Ovary (tissue), 10 donors: ENCODE measurements around the gene BGN. TPM values are rescaled to one million over a fixed set of nuclear protein-coding genes. Genes with fewer than 3 reads are reported as not detected.

Experiments
- DNase-seq, 5 donors: peaks; one replicate each; pipeline ENCODE4 v3.0.0-alpha.2; 2019 to 2020
- H3K27ac ChIP-seq, 2 donors: fragments of 200-600 bp; one replicate each; pipeline versions ENCODE4 v1.5.1 to v1.8.0; 2019 to 2022
- H3K27me3 ChIP-seq: fragments of 200-600 bp; one replicate; pipeline ENCODE4 v1.8.0; 2022
- H3K36me3 ChIP-seq: fragments of 200-600 bp; sonication (generic); one replicate; pipeline ENCODE4 v1.5.1; 2019
- H3K4me1 ChIP-seq: one replicate; pipeline ENCODE4 v1.8.1; 2013; ENCODE audit warnings: mild to moderate bottlenecking, moderate library complexity; ENCODE audit not compliant: insufficient read depth
- H3K4me3 ChIP-seq: fragments of 200-600 bp; sonication (generic); one replicate; pipeline ENCODE4 v1.5.1; 2017
- H3K9me3 ChIP-seq, 2 donors: fragments of 200-600 bp in 1 of 2; sonication (generic) in 1 of 2; one replicate each; pipeline versions ENCODE4 v1.5.1 to v1.8.1; 2013 to 2019; ENCODE audit warnings: mild to moderate bottlenecking in 1 of 2, moderate library complexity in 1 of 2
- EP300 ChIP-seq: sonication (generic); formaldehyde crosslinking; IDR thresholded peaks from one replicate; pipeline ENCODE4 v1.6.1; 2017; ENCODE audit warnings: antibody characterized with exemption
- POLR2A ChIP-seq: fragments of 450-650 bp; IDR thresholded peaks from one replicate; pipeline ENCODE4 v1.6.1; 2017; ENCODE audit warnings: antibody characterized with exemption, mild to moderate bottlenecking, moderate library complexity
- WGBS, 3 donors: extraction: QIAGEN DNeasy Blood & Tissue Kit in 1 of 3; methylation state at CpG; one replicate each; pipeline versions ENCODE4 v1.1.5 to v1.1.7; 2013 to 2017; 5-methylcytosine and 5-hydroxymethylcytosine counted together
- intact Hi-C, 4 donors: fragments of 100-400 bp; cut with DNase I; formaldehyde crosslinking; loops; one replicate each; pipeline versions ENCODE4 v1.11.0 to v1.15.1; 2022 to 2023
- long read RNA-seq, 3 donors: library from polyadenylated mRNA in 2 of 3; unstranded in 2 of 3; transcript quantifications; one replicate each; pipeline ENCODE4 v2.0.0 and lab custom pipeline, GENCODE V29; 2021 to 2026
- polyA plus RNA-seq, 2 donors: library from polyadenylated mRNA; stranded (reverse); fragments of 200-250 nt in 1 of 2; fragments of 350-450 nt in 1 of 2; fragmentation: Illumina TruSeq in 1 of 2; extraction: RNeasy Lipid Tissue Mini Kit (QIAGEN cat#74804) in 1 of 2; gene quantifications; one replicate each; pipeline ENCODE4 v1.2.3, GENCODE V29; 2013 to 2014
- total RNA-seq, 7 donors: library from RNA; depleted of rRNA in 2 of 7; stranded (reverse); fragments of >200 nt in 2 of 7; fragmentation: NEBNext Ultra II Directional in 3 of 7; extraction: Animal tissue kit (Norgen Biotek cat#: 25700) in 3 of 7; gene quantifications; one replicate each; pipeline versions ENCODE4 v1.1.0 to v1.2.4, GENCODE V29; 2016 to 2023
- TF ChIP-seq, protein P1 (sequence below), 3 donors: fragments of 450-650 bp in 2 of 3; fragments of 200-600 bp in 1 of 3; IDR thresholded peaks; one replicate each; pipeline versions ENCODE4 v1.5.1 to v1.8.0; 2016 to 2022; ENCODE audit warnings: antibody characterized with exemption in 3 of 3, mild to moderate bottlenecking in 1 of 3
- donor health status: DM: no; HTN: no; CAD: no; lungs with moderate emphysema.
- donor health status: DM: no; HTN: no; CAD: no.
- donor health status: Bipolar disorder and iron deficiency.
- donor health status: DM: yes; HTN: yes; CAD: no.
- donor health status: DM: no; HTN: no; CAD: no.
- donor health status: DM: yes; HTN: yes; CAD: no.

The BGN gene
- total RNA-seq (10 to 100 TPM; 10.0 to 72.3 (median 31.2) TPM), polyA plus RNA-seq (10 to 100 TPM; 81.6 to 81.7 TPM)
- long read RNA-seq, donor 1, partial matches to known transcripts: 2 of 6 reads
- long read RNA-seq, donor 1, other reads (novel, unspliced or antisense): 2 of 6 reads
- long read RNA-seq, donor 2, transcript BGN-201 (8 exons, 2,402 nt): major isoform, 19 of 19 reads
- long read RNA-seq, donor 2, partial matches to known transcripts: 0 of 19 reads
- long read RNA-seq, donor 2, other reads (novel, unspliced or antisense): 0 of 19 reads
- long read RNA-seq, donor 3, transcript BGN-201 (8 exons, 2,402 nt): major isoform, 81 of 123 reads
- long read RNA-seq, donor 3, partial matches to known transcripts: 26 of 123 reads
- long read RNA-seq, donor 3, other reads (novel, unspliced or antisense): 16 of 123 reads

DNA sequence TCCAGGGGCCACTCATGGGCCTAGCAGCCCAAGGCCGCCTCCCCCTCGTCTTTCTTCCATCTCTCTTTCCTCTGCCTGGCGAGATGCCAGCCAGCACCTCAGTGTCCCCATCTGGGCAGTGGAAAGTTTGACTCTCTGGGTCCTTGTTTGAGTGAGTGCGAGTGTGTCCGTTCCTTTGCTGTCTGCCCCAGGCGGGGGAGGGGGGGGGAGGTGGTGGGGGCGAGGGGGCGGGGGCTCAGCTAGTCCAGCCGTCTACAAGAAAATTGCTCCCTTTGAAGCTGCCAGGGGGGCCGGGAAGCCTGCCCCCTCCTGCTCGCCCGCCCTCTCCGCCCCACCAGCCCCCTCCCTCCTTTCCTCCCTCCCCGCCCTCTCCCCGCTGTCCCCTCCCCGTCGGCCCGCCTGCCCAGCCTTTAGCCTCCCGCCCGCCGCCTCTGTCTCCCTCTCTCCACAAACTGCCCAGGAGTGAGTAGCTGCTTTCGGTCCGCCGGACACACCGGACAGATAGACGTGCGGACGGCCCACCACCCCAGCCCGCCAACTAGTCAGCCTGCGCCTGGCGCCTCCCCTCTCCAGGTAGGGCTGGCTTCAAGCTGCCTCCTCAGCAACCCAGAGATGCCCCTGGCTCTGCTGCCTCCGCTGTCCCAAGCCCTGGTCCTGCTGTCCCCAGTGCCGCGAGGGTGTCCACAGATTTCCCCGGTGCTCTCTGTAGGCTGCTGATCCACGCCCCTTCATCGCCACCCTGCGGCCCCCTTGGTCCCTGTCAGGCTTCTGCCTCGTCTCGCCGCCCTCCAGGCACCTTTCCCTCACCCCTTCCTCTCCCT, at the start of gene BGN:
BGN (plus strand) TSS at position 440 of the 821 bp plus-strand sequence. CDS start 9,652 bp downstream, outside the sequence.
- TF ChIP-seq POLR2A: no peak
- TF ChIP-seq, protein P1, sequence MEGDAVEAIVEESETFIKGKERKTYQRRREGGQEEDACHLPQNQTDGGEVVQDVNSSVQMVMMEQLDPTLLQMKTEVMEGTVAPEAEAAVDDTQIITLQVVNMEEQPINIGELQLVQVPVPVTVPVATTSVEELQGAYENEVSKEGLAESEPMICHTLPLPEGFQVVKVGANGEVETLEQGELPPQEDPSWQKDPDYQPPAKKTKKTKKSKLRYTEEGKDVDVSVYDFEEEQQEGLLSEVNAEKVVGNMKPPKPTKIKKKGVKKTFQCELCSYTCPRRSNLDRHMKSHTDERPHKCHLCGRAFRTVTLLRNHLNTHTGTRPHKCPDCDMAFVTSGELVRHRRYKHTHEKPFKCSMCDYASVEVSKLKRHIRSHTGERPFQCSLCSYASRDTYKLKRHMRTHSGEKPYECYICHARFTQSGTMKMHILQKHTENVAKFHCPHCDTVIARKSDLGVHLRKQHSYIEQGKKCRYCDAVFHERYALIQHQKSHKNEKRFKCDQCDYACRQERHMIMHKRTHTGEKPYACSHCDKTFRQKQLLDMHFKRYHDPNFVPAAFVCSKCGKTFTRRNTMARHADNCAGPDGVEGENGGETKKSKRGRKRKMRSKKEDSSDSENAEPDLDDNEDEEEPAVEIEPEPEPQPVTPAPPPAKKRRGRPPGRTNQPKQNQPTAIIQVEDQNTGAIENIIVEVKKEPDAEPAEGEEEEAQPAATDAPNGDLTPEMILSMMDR (IDR thresholded peaks at IDR 0.05): peak; percentile 17 to 45 (median 35)
- DNase-seq: peak; percentile 43 to 69 (median 62)
- H3K36me3 ChIP-seq: no peaks in the 10 kb centered on the region
- H3K9me3 ChIP-seq: no peaks in the 10 kb centered on the region
- WGBS, 3 donors: 36 to 44% (median 39%) methylated on average over 38 to 41 of the region's 41 CpGs
- H3K4me1 ChIP-seq: no peaks in the 10 kb centered on the region
- no peak within 1 kb of the TSS for H3K27ac ChIP-seq
- intact Hi-C loops: no loop called here
- H3K4me3 ChIP-seq: peak within 1 kb of the TSS; percentile 7
- no peaks in the 10 kb centered on the region for H3K27me3 ChIP-seq

DNA sequence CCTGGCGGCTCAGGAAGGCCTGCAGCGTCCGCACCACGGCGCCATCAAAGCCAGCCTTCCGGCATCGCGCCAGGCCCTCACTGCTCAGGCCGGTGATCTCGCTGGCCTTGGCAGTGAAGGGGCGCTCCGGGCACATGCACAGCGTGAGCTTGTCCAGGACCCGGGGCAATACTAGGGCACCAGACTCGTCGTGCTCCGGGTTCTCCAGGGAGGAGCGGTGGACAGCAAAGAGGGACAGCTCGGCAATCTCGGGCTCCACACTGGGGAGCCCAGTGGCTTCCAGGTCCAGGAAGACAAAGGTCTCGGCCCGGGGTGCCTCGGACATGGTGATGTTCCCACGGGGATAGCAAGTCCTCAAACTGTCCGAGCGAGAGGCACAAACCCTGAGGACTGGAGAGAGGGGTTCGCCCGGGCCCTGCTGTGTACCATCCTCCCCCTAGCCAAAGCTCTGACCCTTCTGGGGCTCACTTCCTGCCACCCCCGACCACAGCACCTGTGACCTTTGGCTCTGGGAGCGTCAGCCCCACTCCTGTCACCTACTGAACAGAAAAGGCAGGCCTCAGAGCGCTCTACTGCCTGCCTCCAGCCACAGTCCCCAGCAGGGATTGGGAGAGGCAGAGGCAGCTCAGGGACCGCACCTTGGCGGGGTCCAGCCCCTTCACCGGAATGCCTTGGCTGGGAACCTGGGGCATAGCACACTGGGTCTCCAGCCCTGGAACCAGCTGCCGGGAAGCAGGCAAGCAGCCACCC, 49.5 kb upstream of the BGN start:
- H3K4me1 ChIP-seq: no peaks in the 10 kb centered on the region
- TF ChIP-seq, protein P1 (IDR thresholded peaks at IDR 0.05): no peak
- TF ChIP-seq EP300: no peak
- no peak for TF ChIP-seq POLR2A
- intact Hi-C loops: no loop called here
- H3K9me3 ChIP-seq: no peaks in the 10 kb centered on the region
- no peak overlapping the region for H3K4me3 ChIP-seq
- H3K27me3 ChIP-seq: no peaks in the 10 kb centered on the region
- H3K36me3 ChIP-seq: no peaks in the 10 kb centered on the region
- WGBS, 3 donors: 86 to 89% (median 88%) methylated on average over 31 to 35 of the region's 35 CpGs
- H3K27ac ChIP-seq: no peak overlapping the region
- DNase-seq: peak in 1 of 5 donors; percentile 23

DNA sequence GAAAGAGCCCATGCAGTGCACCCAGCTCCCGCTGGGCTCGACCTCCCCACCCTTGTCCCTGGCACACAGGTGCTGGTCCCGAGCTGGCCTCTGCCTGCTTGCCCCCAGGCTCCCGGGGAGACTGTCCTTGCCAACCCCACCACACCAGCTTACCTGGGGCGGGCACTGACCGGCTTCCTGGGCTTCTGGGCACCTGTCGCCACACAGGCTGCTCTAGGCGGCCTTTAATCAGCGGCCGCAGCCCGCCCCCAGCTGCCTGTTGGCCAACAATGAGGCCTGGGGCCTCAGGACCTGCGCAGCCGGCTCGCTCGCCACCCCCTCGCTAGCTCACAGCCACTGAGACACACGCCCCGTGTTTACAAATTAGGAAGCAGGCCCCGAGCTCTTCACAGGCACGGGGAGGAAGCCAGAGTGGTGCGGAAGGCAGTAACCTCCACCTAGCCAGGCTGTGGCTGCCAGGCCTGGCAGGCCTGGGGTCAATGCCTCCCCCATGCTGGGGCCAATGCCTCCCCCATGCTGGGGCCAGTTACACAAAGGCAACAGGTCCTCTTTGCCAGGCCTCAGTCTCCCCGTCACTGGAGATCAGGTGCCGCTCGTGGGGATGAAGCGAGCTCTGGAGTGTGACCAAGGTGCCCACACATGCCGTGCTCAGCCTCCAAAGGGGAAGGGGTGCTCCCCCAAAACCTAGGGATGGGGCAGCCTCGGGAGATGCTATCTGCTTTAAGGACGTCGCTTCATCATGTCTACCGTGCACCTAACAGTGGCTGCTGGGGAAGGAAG, 48.7 kb upstream of the BGN start, which contains the start of gene TREX2:
TREX2 (minus strand) TSS at position 201 of the 780 bp plus-strand sequence. CDS start 626 bp downstream, outside the sequence.
- H3K27me3 ChIP-seq: no peaks in the 10 kb centered on the region
- DNase-seq: no peak
- H3K4me1 ChIP-seq: no peaks in the 10 kb centered on the region
- no peaks in the 10 kb centered on the region for H3K9me3 ChIP-seq
- no peaks in the 10 kb centered on the region for H3K36me3 ChIP-seq
- H3K27ac ChIP-seq: no peak within 1 kb of the TSS
- 78 to 85% (median 82%) methylated on average over 28 to 30 of the region's 30 CpGs for WGBS, 3 donors
- intact Hi-C loops: no loop called here
- no peak within 1 kb of the TSS for H3K4me3 ChIP-seq
- TF ChIP-seq, protein P1 (IDR thresholded peaks at IDR 0.05): no peak
- TF ChIP-seq EP300 (no peak), POLR2A (no peak)
